Upper lobe of left lung (tissue), 6 donors: ENCODE measurements around the gene MSL1. TPM values are rescaled to one million over a fixed set of nuclear protein-coding genes. Genes with fewer than 3 reads are reported as not detected.

Experiments used
- ATAC-seq, 2 donors: fragments of 200-7000 bp; cut with Tn5 transposase; one replicate each; pipeline ENCODE4 v1.9.1; 2022; ENCODE audit warnings: mild to moderate bottlenecking in 2 of 2, moderate library complexity in 2 of 2; ENCODE audit not compliant: low FRiP score in 2 of 2
- DNase-seq, 2 donors: peaks; one replicate each; pipeline ENCODE4 v3.0.0-alpha.2; 2019 to 2020
- H3K27ac ChIP-seq, 4 donors: fragments of 200-600 bp; sonication (generic); one replicate each; pipeline ENCODE4 v1.5.1; 2016 to 2019
- H3K27me3 ChIP-seq, 4 donors: fragments of 200-600 bp; sonication (generic); one replicate each; pipeline ENCODE4 v1.5.1; 2017 to 2019
- H3K36me3 ChIP-seq, 4 donors: fragments of 200-600 bp; sonication (generic); one replicate each; pipeline ENCODE4 v1.5.1; 2016 to 2019
- H3K4me1 ChIP-seq, 4 donors: fragments of 200-600 bp; sonication (generic); one replicate each; pipeline ENCODE4 v1.5.1; 2018 to 2019
- H3K4me3 ChIP-seq, 4 donors: fragments of 200-600 bp; sonication (generic); one replicate each; pipeline ENCODE4 v1.5.1; 2017 to 2019; ENCODE audit warnings: mild to moderate bottlenecking in 2 of 4, moderate library complexity in 1 of 4
- H3K9me3 ChIP-seq, 4 donors: fragments of 200-600 bp; sonication (generic); one replicate each; pipeline ENCODE4 v1.5.1; 2018 to 2019
- CTCF ChIP-seq, 6 experiments: fragments of 450-650 bp in 4 of 6; fragments of 200-600 bp in 2 of 6; sonication (generic) in 2 of 6; IDR thresholded peaks; one replicate each; pipeline ENCODE4 v1.5.1; 2016 to 2019; ENCODE audit warnings: antibody characterized with exemption in 6 of 6
- EP300 ChIP-seq, 4 donors: sonication (generic); formaldehyde crosslinking; IDR thresholded peaks; one replicate each; pipeline ENCODE4 v1.5.1; 2017; ENCODE audit warnings: antibody characterized with exemption in 4 of 4, control low read depth in 2 of 4
- POLR2A ChIP-seq, 4 donors: fragments of 450-650 bp; IDR thresholded peaks; one replicate each; pipeline ENCODE4 v1.5.1; 2016 to 2017; ENCODE audit warnings: antibody characterized with exemption in 4 of 4, mild to moderate bottlenecking in 2 of 4
- POLR2AphosphoS5 ChIP-seq, 2 donors: sonication (generic); formaldehyde crosslinking; IDR thresholded peaks; one replicate each; pipeline ENCODE4 v1.5.1; 2017; ENCODE audit warnings: antibody characterized with exemption in 2 of 2
- WGBS, 2 donors: methylation state at CpG; one replicate each; pipeline ENCODE4 v1.1.5; 2017 to 2018; 5-methylcytosine and 5-hydroxymethylcytosine counted together
- total RNA-seq, 6 donors: library from RNA; depleted of rRNA in 4 of 6; stranded (reverse); fragments of >200 nt in 4 of 6; gene quantifications; one replicate each; pipeline versions ENCODE4 v1.1.0 to v1.2.1, GENCODE V29; 2016 to 2021
- donor health status: DM: no; HTN: no; CAD: no; lungs with moderate emphysema.
- donor health status: DM: no; HTN: yes; CAD: no; lungs with severe emphysema.

The MSL1 gene
- total RNA-seq, 6 donors from 2014 or later = 57.6 to 240 (median 97.0) TPM

- Histone ChIP-seq H3K27me3 (no peaks in the 10 kb centered on the region), H3K36me3 (peaks cover 34 to 98% (median 77%) of the 10 kb centered on the region in 4 donors), H3K27ac (peak overlapping the region; percentile 60 to 96 (median 78)), H3K4me1 (peaks cover 20 to 43% (median 37%) of the 10 kb centered on the region in 4 donors), H3K9me3 (no peaks in the 10 kb centered on the region), H3K4me3 (no peak overlapping the region)
- peak in 1 of 2 donors; percentile 10 for ATAC-seq
- WGBS, 2 donors = 59 to 63% methylated on average over 5 to 18 of the region's 18 CpGs
- TF ChIP-seq CTCF (IDR thresholded peaks at IDR 0.05) (no peak), EP300 (IDR thresholded peaks at IDR 0.05) (no peak), POLR2AphosphoS5 (IDR thresholded peaks at IDR 0.05) (peak in 1 of 2 donors; percentile 18)
- DNase-seq = no peak
Measured at GRCh38 chr17:40091691-40092397, 29.9 kb upstream of the MSL1 start.

GRCh38 chr17:40092581-40092980 is 29.2 kb upstream of the MSL1 start:
- H3K4me1 ChIP-seq = peaks cover 27 to 50% (median 44%) of the 10 kb centered on the region in 4 donors
- peak overlapping the region; percentile 60 to 96 (median 78) for H3K27ac ChIP-seq
- no peak for TF ChIP-seq POLR2A (IDR thresholded peaks at IDR 0.05)
- TF ChIP-seq EP300 (IDR thresholded peaks at IDR 0.05) = no peak
- TF ChIP-seq POLR2AphosphoS5 (IDR thresholded peaks at IDR 0.05) = no peak
- no peak for TF ChIP-seq CTCF (IDR thresholded peaks at IDR 0.05)
- H3K36me3 ChIP-seq = peaks cover 28 to 98% (median 75%) of the 10 kb centered on the region in 4 donors
- no peaks in the 10 kb centered on the region for H3K9me3 ChIP-seq
- H3K27me3 ChIP-seq = no peaks in the 10 kb centered on the region
- ATAC-seq (no peak), DNase-seq (no peak)
- H3K4me3 ChIP-seq = no peak overlapping the region
- 44 to 61% methylated on average over 3 of the region's 3 CpGs for WGBS, 2 donors

- H3K27me3 ChIP-seq = no peaks in the 10 kb centered on the region
- peak overlapping the region; percentile 28 to 96 (median 76) for H3K27ac ChIP-seq
- H3K4me1 ChIP-seq = peaks cover 33 to 55% (median 49%) of the 10 kb centered on the region in 4 donors
- ATAC-seq (no peak), DNase-seq (peak in 1 of 2 donors; percentile 81)
- WGBS, 2 donors = 88 to 91% methylated on average over 26 to 29 of the region's 29 CpGs
- H3K9me3 ChIP-seq = no peaks in the 10 kb centered on the region
- H3K4me3 ChIP-seq = no peak overlapping the region
- H3K36me3 ChIP-seq = peaks cover 23 to 93% (median 70%) of the 10 kb centered on the region in 4 donors
- no peak for TF ChIP-seq POLR2AphosphoS5 (IDR thresholded peaks at IDR 0.05)
- no peak for TF ChIP-seq POLR2A (IDR thresholded peaks at IDR 0.05)
- TF ChIP-seq EP300 (IDR thresholded peaks at IDR 0.05) = no peak
- TF ChIP-seq CTCF (IDR thresholded peaks at IDR 0.05) = no peak
Measured at GRCh38 chr17:40093005-40093579, 28.7 kb upstream of the MSL1 start.

- no peak for ATAC-seq
- Histone ChIP-seq H3K27me3 (no peaks in the 10 kb centered on the region), H3K4me3 (no peak overlapping the region), H3K36me3 (peaks cover 19 to 87% (median 64%) of the 10 kb centered on the region in 4 donors), H3K27ac (peak overlapping the region; percentile 28 to 96 (median 89)), H3K9me3 (no peaks in the 10 kb centered on the region), H3K4me1 (peaks cover 38 to 61% (median 55%) of the 10 kb centered on the region in 4 donors)
- 79 to 82% methylated on average over 16 of the region's 16 CpGs for WGBS, 2 donors
- TF ChIP-seq POLR2AphosphoS5 (IDR thresholded peaks at IDR 0.05) = peak in 1 of 2 donors; percentile 9
- TF ChIP-seq POLR2A (IDR thresholded peaks at IDR 0.05) = no peak
- no peak for TF ChIP-seq EP300 (IDR thresholded peaks at IDR 0.05)
- no peak for TF ChIP-seq CTCF (IDR thresholded peaks at IDR 0.05)
- no peak for DNase-seq
Measured at GRCh38 chr17:40093580-40094201, 28.1 kb upstream of the MSL1 start.
